ENCODE results near the gene BTNL9. TPM values are rescaled to one million over a fixed set of nuclear protein-coding genes. Genes with fewer than 3 reads are reported as not detected.
"Not testable (repeated sequence)": the region's sequence is repeated elsewhere in the genome, so short reads cannot be mapped to it uniquely, and the experiment has no call there.

BTNL9 gene
- total RNA-seq, 2 experiments from 2014 or later = 162 to 219 TPM

- intact Hi-C loops (cut with micrococcal nuclease; ENCODE audit: unreplicated experiment) = loop anchor here (2.0 kb wide), 1 partner anchor 185 kb away; the partner anchor contains the start of gene ZFP62
- CTCF ChIA-PET (ENCODE audit: unreplicated experiment) = interaction anchor here (0.7 kb wide), 1 partner anchor 114 kb away, joined by 3 read pairs; no protein-coding TSS in a partner anchor
- Histone ChIP-seq H3K9me2 (ENCODE audit: insufficient read depth, low read length) (no peaks in the 10 kb centered on the region), H3K27ac (ENCODE audit: low read depth, low read length, poor library complexity, severe bottlenecking) (peak overlapping the region; percentile 84), H3K4me3 (ENCODE audit: low read depth, low read length, poor library complexity, severe bottlenecking) (peak overlapping the region; percentile 64), H4K20me1 (ENCODE audit: insufficient read depth, low read length) (no peaks in the 10 kb centered on the region), H3K4me2 (ENCODE audit: low read length) (peak overlapping the region; percentile 83), H3K79me2 (ENCODE audit: insufficient read depth, low read depth, low read length) (no peaks in the 10 kb centered on the region), H2AFZ (ENCODE audit: low read length) (peak overlapping the region; percentile 39; the same call in 1 of the 2 replicates), H3K36me3 (ENCODE audit: insufficient read depth, low read length) (no peaks in the 10 kb centered on the region), H3K9me3 (ENCODE audit: low read length) (no peaks in the 10 kb centered on the region), H3K4me1 (ENCODE audit: insufficient read depth, low read length, poor library complexity, severe bottlenecking) (peaks cover 68% of the 10 kb centered on the region)
- TF ChIP-seq, protein P1, sequence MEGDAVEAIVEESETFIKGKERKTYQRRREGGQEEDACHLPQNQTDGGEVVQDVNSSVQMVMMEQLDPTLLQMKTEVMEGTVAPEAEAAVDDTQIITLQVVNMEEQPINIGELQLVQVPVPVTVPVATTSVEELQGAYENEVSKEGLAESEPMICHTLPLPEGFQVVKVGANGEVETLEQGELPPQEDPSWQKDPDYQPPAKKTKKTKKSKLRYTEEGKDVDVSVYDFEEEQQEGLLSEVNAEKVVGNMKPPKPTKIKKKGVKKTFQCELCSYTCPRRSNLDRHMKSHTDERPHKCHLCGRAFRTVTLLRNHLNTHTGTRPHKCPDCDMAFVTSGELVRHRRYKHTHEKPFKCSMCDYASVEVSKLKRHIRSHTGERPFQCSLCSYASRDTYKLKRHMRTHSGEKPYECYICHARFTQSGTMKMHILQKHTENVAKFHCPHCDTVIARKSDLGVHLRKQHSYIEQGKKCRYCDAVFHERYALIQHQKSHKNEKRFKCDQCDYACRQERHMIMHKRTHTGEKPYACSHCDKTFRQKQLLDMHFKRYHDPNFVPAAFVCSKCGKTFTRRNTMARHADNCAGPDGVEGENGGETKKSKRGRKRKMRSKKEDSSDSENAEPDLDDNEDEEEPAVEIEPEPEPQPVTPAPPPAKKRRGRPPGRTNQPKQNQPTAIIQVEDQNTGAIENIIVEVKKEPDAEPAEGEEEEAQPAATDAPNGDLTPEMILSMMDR (conservative IDR thresholded peaks at IDR 0.05; ENCODE audit: low read length) = peak; percentile 67
- no peak for TF ChIP-seq EZH2phosphoT487 (IDR thresholded peaks at IDR 0.05; ENCODE audit: borderline replicate concordance, low read depth, low read length)
- BruUV-seq (replicated peaks) = no TSS peak
- POLR2A ChIA-PET = interaction anchor here (0.6 to 2.5 kb wide), 8 partner anchors 9 to 264 kb away, joined by 3 to 7 read pairs (median 3); partner anchors contain the start of gene ZFP62
- peak; percentile 75 for DNase-seq (ENCODE audit: low spot score)
Measured at GRCh38 chr5:181045316-181045715, 5.2 kb downstream of the BTNL9 start.

DNA sequence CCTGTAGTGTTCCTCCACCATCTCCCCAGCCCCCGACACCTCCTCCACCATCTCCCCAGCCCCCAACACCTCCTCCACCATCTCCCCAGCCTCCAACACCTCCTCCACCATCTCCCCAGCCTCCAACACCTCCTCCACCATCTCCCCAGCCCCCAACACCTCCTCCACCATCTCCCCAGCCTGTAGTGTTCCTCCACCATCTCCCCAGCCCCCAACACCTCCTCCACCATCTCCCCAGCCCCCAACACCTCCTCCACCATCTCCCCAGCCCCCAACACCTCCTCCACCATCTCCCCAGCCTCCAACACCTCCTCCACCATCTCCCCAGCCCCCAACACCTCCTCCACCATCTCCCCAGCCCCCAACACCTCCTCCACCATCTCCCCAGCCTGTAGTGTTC is 5.8 kb downstream of the BTNL9 start:
- intact Hi-C loops (cut with micrococcal nuclease; ENCODE audit: unreplicated experiment) = loop anchor here (2.0 kb wide), 1 partner anchor 185 kb away; the partner anchor contains the start of gene ZFP62
- CTCF ChIA-PET (ENCODE audit: unreplicated experiment); H3K9me2 ChIP-seq (ENCODE audit: insufficient read depth, low read length); H3K79me2 ChIP-seq (ENCODE audit: insufficient read depth, low read depth, low read length); H4K20me1 ChIP-seq (ENCODE audit: insufficient read depth, low read length); H3K9me3 ChIP-seq (ENCODE audit: low read length); BruUV-seq (replicated peaks); DNase-seq (ENCODE audit: low spot score); H3K36me3 ChIP-seq (ENCODE audit: insufficient read depth, low read length): not testable (repeated sequence)
- Histone ChIP-seq H3K4me2 (ENCODE audit: low read length) (peak overlapping the region; percentile 83), H3K4me3 (ENCODE audit: low read depth, low read length, poor library complexity, severe bottlenecking) (peak overlapping the region; percentile 64), H3K4me1 (ENCODE audit: insufficient read depth, low read length, poor library complexity, severe bottlenecking) (peaks cover 73% of the 10 kb centered on the region), H2AFZ (ENCODE audit: low read length) (peak overlapping the region; percentile 39; the same call in 1 of the 2 replicates), H3K27ac (ENCODE audit: low read depth, low read length, poor library complexity, severe bottlenecking) (peak overlapping the region; percentile 84)
- POLR2A ChIA-PET = interaction anchor here (0.6 to 1.4 kb wide), 5 partner anchors 10 to 265 kb away, joined by 3 to 5 read pairs (median 3); partner anchors contain the start of gene ZFP62

- peaks cover 85% of the 10 kb centered on the region for H3K4me1 ChIP-seq (ENCODE audit: insufficient read depth, low read length, poor library complexity, severe bottlenecking)
- H3K9me2 ChIP-seq (ENCODE audit: insufficient read depth, low read length) = no peaks in the 10 kb centered on the region
- ChIA-PET POLR2A (interaction anchor here (1.0 kb wide), 2 partner anchors 10 to 17 kb away, joined by 3 to 5 read pairs; no protein-coding TSS in a partner anchor), CTCF (ENCODE audit: unreplicated experiment) (interaction anchor here (0.5 kb wide), 1 partner anchor 111 kb away, joined by 3 read pairs; no protein-coding TSS in a partner anchor)
- no peak for TF ChIP-seq EZH2phosphoT487 (IDR thresholded peaks at IDR 0.05; ENCODE audit: borderline replicate concordance, low read depth, low read length)
- TF ChIP-seq, protein P1 (conservative IDR thresholded peaks at IDR 0.05; ENCODE audit: low read length) = no peak
- H3K9me3 ChIP-seq (ENCODE audit: low read length) = no peaks in the 10 kb centered on the region
- intact Hi-C loops (cut with micrococcal nuclease; ENCODE audit: unreplicated experiment) = no loop called here
- peak overlapping the region; percentile 56; the same call in 1 of the 2 replicates for H2AFZ ChIP-seq (ENCODE audit: low read length)
- no peaks in the 10 kb centered on the region for H3K36me3 ChIP-seq (ENCODE audit: insufficient read depth, low read length)
- peak overlapping the region; percentile 84 for H3K27ac ChIP-seq (ENCODE audit: low read depth, low read length, poor library complexity, severe bottlenecking)
- H3K79me2 ChIP-seq (ENCODE audit: insufficient read depth, low read depth, low read length) = peaks cover 4% of the 10 kb centered on the region; the same call in 1 of the 2 replicates
- no peak for DNase-seq (ENCODE audit: low spot score)
- H4K20me1 ChIP-seq (ENCODE audit: insufficient read depth, low read length) = no peaks in the 10 kb centered on the region
- no TSS peak for BruUV-seq (replicated peaks)
- H3K4me3 ChIP-seq (ENCODE audit: low read depth, low read length, poor library complexity, severe bottlenecking) = peak overlapping the region; percentile 40
- H3K4me2 ChIP-seq (ENCODE audit: low read length) = peak overlapping the region; percentile 52
Measured at GRCh38 chr5:181047288-181047687, 7.2 kb downstream of the BTNL9 start.

All from OCI-LY7 (cell line).